T-helper 22 cell (primary cell): ENCODE measurements around the gene HIGD1B.
A peak's percentile ranks its signal among the peaks of the same experiment; 100 is the strongest.

Experiments used
- DNase-seq: peaks from one replicate; pipeline ENCODE4 v3.0.0-alpha.2; 2020; ENCODE audit warnings: low read depth

HIGD1B gene

DNA sequence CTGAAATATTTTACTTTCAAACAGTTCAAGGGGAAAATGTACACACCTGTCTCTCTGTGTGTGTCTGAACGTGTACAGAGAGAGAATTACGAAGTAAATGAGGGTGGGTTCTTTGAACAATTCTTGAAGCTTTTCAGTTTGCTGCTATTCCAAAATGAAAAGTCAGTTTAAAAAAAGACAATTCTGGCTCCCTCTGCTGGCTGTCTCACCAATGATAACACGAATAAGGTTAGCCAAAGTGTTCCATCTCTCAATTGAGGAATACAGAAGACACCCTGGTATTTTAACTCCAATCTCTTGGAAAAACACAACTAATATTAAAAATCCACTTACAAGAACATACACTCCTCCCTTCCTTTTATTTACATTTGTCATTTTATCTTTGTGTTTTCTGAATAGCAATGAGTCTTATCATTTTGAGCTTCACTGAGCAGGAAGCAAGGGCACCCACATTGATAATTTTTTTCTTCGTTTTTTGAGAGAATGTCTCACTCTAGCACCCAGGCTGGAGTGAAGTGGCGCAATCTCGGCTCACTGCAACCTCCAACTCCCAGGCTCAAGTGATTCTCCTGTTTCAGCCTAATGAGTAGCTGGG, 31.0 kb downstream of the HIGD1B start:
- no peak for DNase-seq

DNA sequence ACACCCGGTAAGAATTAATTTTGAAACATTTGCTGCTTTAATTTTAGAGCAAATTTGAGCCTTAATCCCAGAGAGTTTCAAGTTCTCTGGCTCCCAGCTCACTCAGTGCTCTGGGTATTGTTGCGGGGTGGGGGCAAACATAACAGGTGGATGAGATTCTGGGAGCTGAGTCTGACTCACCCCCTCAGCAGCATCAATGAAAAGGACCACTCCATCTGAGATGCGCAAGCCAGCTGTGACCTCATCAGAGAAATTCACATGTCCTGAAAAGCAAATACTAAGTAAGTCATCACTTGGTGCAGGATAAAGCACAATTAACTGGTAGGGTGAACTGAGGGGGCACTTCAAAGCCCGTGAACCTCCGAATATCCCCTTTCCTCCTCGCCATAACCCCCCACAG, 31.7 kb downstream of the HIGD1B start:
- DNase-seq: no peak

DNA sequence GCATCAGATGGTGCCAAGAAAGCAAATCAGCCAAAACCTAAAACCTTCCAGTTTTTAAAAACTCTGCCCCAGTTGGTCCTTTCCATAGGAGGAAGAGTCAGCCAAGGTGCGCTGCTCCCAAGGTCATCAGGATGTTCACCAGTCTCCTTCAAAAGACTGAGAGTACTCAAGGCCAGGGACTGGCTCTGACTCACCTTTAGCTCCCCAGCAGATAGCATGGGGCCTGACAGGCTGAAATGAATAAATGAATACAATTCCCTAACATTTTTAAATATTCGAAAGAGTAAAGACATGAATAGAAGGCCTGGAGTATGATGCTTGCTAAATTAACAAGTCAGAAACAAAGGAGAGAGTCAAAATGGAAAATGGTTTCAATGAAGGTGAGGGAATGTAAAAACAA, 32.4 kb downstream of the HIGD1B start:
- DNase-seq: no peak

DNA sequence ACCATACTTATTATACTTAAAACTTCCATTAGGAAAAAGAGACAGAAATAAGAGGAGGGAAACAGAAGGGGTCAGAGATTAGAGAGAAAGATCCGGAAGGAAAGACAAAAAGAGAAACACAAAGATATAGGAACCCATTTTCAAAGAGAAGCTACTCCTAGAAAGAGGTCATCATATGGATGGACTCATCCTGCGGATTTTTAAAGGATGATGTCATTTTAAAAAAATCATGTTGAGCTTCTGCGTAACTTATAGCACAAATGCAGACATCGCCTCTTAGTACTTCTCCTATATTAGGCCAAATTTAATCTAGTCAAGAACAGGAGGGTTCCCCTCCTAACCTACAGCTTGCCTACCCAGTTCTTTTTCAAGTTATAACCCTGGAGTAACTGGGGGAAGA, 33.5 kb downstream of the HIGD1B start:
- DNase-seq: no peak

DNA sequence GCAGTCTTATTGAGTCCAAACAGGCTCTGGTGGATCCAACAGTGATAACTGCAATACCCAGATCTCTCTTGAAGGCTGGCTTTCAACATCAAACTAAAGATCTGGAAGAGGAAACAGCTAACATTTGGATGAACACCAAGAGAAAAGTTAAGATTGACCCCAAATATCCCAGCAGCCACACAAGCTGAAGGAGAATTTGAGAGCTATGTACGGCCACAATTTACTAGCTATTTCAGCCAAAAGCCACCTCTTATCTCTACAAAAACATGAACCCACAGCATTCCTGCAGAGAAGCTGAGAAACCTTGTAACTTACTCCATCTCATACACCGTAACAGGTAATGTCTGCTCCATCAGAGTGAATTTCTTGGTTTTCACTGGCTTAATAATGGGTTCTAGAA, 37.3 kb downstream of the HIGD1B start:
- no peak for DNase-seq

DNA sequence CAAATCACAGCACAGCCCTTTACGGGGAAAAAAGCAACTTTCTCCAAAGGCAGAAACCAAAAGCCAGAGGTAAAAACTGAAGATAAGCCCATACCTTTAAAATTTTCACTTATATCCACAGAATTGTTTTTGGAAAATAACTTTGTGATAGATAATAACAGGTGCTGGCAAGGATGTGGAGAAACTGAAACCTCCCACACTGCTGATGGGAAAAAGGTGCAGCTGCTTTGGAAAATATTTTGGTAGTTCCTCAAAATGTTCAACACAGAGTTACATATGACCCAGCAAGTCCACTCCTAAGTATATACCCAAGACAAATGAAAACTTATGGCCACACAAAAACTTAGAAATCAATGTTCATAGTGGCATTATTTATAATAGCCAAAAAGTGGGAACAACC, 39.3 kb downstream of the HIGD1B start:
- no peak for DNase-seq

DNA sequence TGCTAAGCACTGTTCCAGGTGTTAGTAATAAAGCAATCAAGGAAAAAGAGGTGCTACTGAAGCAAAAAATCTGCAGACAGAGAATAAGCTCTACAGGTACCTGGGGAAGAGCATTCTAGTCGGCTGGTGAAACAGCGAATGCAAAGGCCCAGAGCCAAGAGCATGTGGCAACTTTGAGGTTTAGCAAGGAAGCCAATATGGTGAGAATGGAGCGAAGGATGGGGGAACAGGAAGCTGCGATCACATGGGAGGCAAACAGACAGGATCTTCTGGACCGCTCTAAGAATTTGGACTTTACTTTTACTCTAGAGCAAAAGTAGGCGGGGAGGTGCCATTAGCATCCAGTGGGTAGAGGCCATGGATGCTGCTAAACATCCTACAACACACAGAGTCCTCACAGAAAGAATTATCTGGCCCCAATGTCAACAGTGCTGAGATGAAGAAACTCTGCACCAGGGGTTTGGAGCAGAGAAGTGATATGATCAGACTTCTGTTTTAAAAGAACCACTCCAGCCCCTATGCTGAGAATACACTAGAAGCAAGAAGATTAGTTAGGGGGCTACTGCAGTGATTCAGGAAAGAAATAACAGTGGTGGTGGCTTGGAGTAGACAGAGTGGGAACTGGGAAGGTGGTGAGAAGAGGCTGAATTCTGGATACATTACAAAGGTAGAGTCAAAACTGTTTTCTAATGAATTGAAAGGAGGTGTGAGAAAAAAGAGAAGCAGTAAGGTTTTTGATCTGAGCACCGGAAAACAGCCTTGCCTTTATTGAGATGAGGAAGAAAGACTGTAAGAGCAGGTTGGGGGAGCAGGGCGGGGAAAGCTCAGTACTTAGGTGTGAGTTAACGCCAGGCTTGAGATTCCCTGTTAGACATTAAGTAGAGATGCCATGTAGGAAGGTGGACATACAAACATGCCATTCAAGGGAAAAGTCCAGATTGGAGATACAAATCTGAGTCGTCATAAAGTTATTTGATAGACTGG, 40.6 kb downstream of the HIGD1B start:
- no peak for DNase-seq

DNA sequence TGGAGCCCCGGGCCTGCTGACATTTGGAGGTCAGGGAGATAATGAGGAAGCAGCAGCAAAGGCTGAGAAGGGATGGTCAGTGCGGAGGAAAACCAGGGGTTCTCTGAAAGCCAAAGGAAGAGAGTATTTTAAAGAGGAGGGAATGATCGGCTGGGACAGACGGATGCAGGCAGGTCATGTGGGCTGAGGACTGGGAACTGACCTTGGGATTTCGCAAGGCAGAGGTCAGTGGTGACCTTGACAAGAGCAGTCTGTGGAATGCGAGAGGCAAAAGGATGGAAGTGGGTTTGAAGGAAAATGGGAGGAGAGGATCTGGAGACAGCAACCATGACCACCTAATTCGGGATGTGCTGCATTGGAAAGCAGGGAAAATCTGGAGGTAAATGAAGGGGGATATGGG, 41.3 kb downstream of the HIGD1B start:
- DNase-seq: no peak

DNA sequence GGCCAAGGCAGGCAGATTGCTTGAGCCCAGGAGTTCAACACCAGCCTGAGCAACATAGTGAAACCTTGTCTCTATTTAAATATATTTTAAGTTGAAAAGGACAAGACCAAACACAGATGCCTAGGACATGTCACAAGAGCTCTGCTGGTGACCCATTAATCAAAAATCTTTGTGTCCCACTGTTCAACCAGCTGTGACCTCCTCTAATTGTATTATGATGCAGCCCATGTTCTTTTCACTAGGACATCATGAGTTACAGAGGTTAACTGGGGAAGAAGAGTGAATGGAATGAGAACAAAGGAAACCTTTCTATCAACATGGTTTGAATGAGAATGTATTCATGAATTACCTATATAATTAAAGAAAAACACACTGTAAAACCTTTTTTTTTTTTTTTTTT, 44.6 kb downstream of the HIGD1B start:
- DNase-seq: no peak

DNA sequence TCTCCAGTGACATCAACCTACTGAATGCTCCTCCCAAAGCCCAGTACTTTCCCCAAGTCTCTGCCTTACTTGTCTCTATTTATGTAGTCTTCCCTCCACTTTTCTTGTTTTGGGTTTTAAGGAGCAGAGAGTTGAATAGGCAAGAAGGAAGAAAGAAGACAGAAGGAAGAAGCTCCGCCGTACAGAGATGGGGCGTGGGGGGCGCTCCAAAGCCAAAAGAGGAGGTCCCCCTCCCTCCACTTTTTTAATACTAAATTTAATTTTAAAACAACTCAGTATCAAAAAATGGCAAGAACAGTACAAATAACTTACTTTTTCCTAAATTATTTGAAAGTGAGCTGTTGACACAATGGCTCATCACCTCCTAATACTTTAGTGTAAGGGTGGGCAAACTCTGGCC, 47.0 kb downstream of the HIGD1B start:
- DNase-seq: no peak

DNA sequence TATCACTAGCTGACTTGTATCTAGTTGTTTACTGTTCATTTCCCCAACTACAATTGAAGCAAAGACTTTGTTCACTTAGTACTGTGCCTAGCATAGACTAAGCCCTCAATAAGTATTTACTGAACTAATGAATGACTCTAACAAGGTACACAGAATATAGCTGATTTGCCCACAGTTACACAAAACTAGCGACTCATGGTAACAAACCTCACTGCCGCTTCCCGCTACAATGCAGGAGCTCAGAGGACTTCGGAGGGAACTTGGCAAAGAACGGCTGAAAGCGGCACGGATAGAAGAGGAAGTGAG, 51.0 kb downstream of the HIGD1B start:
- DNase-seq: no peak

DNA sequence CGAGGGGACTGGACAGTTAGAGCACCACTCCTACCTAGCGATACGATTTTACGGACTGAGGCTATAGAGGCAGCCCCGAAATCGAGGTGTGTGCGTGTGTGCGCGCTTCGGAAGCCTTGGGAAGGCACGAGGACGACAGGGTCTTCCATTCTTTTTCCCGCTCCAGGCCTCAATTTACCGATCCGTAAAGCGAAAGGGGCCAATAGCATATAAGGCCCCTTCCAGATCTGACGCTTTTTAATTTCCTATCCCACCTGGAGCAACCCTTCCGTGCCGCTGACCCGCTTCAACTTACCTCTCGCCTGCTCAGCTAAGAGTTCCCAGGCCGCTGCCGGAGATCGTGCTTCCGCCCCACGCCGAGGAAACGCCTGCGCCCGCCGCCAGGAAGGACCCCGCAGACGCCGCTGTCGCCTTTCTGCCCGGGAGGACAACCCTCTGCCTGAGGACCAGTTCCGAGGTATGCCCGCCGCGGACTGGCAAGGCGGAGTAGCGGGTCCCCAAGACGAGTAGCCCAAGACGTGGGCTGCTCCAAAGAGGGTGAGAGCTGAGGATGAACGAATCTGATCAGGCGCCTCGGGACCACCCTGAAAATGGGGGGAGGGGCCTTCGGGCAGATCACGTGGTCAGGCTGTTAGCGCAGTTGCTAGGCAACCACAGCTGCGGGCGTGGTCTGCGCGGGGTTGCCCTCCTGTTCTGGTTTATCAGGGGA, 51.5 kb downstream of the HIGD1B start, which contains the start of gene EFTUD2:
Gene EFTUD2 (minus strand): TSS at position 372 of the 709 bp plus-strand sequence. CDS start 4,924 bp downstream, outside the sequence.
- DNase-seq: peak; percentile 85
